ENCODE measurements around the gene NKAIN1. TPM values are rescaled to one million over a fixed set of nuclear protein-coding genes. Genes with fewer than 3 reads are reported as not detected.
A peak's percentile ranks its signal among the peaks of the same experiment; 100 is the strongest.
"Not testable (repeated sequence)": the region's sequence is repeated elsewhere in the genome, so short reads cannot be mapped to it uniquely, and the experiment has no call there.

Gene NKAIN1
- total RNA-seq, 1 experiment from 2014 or later: 2.9 TPM

DNA sequence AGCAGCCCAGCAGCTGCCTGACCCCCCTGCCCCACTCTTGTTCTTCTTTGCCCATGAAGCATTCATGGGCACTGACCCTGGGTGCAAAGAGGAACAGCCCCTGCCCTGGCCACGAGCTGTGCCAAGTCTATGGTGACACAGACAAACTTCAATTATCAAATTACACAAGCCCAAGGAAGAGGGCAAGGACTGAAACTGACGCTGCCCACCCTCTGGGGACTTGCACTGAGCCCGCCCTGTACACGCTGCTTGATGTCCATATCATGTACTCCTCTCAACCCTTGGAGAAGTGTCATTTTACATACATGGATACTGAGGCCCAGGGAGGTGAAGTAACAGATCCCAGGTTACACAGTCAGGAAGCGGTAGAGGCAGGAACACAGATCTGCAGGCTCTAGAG, 32.1 kb downstream of the NKAIN1 start:
- in situ Hi-C loops (cut with HindIII; ENCODE audit: low pct_unique_long_range_greater_than_20kb, low sequenced_read_pairs): no loop called here
- no peak for DNase-seq (ENCODE audit: low read depth, low spot score)

DNA sequence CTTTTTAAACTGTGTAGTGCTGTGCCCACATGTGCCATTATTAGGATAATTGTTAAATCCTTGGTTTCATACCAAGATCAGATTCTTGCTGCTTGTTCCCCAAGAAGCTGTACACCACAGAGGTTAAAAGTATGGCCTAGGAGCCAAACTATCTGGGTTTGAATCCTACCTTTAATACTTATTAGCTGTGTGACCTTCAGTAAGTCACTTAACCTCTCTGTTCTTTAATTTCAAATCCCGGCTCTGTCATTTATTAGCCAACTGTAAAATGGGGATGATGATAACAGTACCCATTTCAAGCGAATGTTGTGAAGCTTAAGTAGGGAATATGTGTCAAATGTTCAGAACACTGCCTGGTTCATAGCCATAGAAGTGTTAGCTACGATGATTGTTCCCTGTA, 32.6 kb downstream of the NKAIN1 start:
- in situ Hi-C loops (cut with HindIII; ENCODE audit: low pct_unique_long_range_greater_than_20kb, low sequenced_read_pairs): no loop called here
- DNase-seq (ENCODE audit: low read depth, low spot score): no peak

DNA sequence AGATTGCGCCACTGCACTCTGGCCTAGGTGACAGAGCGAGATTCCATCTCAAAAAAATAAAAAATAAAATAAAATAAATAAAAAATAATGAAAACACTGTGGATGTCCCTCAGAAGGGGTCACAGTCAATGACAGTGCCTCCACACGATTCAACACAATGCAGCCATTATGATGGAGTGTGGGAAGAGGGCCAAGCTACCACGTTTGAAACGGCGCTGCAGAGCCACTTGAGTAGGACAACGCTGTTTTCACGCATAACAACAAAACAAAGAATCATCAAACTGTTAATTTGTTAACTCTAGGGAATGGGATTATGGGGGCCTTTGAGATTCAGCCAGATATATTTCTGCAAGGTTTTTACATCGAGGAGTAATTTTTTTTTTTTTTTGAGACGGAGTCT, 36.5 kb downstream of the NKAIN1 start:
- in situ Hi-C loops (cut with HindIII; ENCODE audit: low pct_unique_long_range_greater_than_20kb, low sequenced_read_pairs): no loop called here
- peak; percentile 86 for DNase-seq (ENCODE audit: low read depth, low spot score)

DNA sequence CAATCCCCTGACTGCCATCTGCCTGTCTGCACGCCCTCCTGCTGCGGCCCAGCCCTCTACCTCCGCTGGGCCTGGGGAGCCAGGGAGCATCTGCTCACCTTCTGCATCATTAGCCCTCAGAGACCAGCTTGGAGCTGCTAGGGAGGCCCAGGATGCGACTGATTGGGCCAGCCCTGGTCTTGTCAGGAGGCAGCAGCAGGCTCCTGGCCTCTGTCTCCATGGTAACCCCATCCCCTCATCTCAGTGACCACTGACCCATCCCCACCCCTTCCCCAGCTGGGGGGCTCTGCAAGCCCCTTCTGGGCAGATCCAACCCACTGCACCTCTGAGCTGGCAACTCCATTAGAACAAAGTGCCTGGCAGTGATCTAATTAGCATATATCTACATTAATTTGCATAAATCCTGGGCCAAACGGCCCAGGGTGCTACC, 37.7 kb downstream of the NKAIN1 start:
- in situ Hi-C loops (cut with HindIII; ENCODE audit: low pct_unique_long_range_greater_than_20kb, low sequenced_read_pairs): no loop called here
- DNase-seq (ENCODE audit: low read depth, low spot score): no peak

DNA sequence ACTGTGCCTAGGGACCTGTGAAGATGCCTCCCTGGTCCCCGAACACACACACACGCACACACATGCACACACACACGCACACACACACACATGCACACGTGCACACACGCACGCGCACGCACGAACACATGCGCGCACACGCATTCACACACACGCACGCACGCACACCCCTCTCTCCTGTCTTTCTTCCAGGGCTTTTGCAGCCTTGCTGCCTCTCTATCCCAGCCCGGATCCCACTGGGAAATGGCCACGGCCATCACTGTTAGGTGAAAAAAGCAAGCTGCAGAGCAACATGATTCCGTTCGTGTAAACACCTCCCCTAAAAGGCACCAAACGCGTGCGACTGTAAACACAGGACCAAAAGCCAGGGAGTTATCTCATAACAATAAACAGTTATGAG, 39.7 kb downstream of the NKAIN1 start:
- in situ Hi-C loops (cut with HindIII; ENCODE audit: low pct_unique_long_range_greater_than_20kb, low sequenced_read_pairs): no loop called here
- DNase-seq (ENCODE audit: low read depth, low spot score): no peak

DNA sequence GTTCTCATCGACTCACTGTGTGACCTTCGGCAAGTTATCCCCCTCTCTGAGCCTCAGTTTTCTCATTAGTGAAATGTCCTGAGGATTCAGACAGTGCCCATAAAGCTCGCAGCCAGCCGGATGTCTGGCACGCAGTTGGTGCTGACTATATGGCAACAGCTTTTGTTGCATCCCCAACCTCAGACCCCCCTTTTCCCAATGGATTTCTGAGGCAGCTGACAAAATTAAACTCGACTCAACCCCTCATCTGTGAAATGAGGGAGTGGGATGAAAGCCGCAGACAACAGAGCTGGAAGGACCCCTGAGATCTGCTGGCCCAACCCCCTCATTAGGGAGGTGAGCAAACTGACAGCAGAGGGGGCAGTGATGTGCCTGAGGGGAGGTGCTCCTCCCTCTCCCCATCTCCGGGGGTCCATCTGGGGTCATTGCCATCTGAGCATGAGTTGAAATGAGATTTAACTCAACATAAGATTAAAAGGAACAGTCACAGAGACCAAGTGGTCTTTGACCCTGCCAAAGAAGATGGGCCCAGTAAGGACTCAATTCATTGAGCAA, 40.4 kb downstream of the NKAIN1 start:
- DNase-seq (ENCODE audit: low read depth, low spot score): no peak
- in situ Hi-C loops (cut with HindIII; ENCODE audit: low pct_unique_long_range_greater_than_20kb, low sequenced_read_pairs): no loop called here

DNA sequence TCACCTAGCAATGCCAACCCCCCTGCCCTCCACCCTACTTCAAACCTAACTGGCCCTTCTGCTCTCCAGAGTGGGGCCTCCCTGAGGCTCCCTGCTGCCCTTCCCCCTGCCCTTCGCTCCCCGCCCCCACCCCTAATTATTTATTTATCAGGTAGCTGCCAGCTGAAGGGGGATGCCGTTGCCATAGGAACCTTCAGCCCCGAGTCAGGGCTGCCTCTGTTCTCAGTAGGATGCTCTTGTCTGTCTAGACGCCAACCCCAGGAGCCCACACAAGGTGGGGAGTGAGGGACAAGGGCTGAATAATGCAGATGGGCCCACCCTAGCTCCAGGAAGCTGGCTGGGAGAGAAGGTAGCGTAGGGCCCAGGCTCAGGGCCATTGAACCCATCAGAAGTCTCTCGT, 41.1 kb downstream of the NKAIN1 start:
- no peak for DNase-seq (ENCODE audit: low read depth, low spot score)
- in situ Hi-C loops (cut with HindIII; ENCODE audit: low pct_unique_long_range_greater_than_20kb, low sequenced_read_pairs): no loop called here

DNA sequence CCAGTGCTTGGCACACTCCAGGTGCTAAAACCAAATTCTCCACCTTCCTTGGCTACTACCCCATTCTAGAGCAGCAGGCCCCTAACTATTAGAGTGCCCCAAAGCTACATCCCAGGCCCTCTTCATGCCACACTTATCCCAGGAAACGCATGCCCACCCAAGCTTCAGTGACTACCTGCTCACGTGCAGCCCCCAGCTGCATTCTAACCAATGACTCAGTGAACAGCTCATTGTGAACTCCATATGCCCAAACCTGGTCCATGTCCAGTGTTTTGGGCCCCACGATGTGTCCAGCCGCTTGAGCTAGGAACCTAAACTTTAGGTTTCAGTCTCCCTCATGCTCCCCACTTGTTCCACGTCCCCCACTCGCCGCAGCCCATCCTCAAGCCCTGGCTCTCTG, 41.5 kb downstream of the NKAIN1 start:
- in situ Hi-C loops (cut with HindIII; ENCODE audit: low pct_unique_long_range_greater_than_20kb, low sequenced_read_pairs): no loop called here
- DNase-seq (ENCODE audit: low read depth, low spot score): no peak

DNA sequence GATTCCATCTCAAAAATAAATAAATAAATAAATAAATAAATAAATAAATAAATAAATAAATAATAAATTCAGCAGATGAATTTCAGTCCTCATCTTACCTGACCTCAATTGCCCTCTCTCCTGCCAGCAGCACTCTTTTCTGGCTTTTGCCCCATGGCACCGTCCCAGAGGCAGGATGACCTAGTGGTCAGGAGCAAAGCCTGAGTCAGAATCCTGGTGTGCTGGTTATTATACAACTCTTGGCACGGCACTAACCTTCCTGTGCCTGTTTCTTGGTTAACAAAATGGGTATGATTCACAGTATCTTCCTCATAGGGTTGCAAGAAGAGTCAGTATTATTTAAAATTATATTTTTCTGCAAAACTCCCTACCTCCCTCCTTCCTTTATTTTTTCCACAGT, 43.0 kb downstream of the NKAIN1 start:
- in situ Hi-C loops (cut with HindIII; ENCODE audit: low pct_unique_long_range_greater_than_20kb, low sequenced_read_pairs): no loop called here
- DNase-seq (ENCODE audit: low read depth, low spot score): no peak

DNA sequence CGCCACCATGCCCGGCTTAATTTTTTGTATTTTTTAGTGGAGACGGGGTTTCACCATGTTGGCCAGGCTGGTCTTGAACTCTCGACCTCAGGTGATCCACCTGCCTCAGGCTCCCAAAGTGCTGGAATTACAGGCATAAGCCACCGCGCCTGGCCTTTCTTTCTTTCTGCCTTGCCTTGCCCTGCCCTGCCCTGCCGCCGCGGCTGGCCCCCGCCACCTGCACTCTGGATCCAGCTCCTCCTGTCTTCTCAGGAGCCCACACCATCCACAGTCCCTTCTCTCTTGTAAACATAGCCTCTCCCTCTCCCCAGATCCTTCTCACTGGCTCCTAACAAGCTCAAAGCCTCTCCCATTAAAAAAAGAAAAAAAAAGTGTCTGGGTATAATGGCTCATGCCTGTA, 44.4 kb downstream of the NKAIN1 start:
- in situ Hi-C loops (cut with HindIII; ENCODE audit: low pct_unique_long_range_greater_than_20kb, low sequenced_read_pairs); DNase-seq (ENCODE audit: low read depth, low spot score): not testable (repeated sequence)

DNA sequence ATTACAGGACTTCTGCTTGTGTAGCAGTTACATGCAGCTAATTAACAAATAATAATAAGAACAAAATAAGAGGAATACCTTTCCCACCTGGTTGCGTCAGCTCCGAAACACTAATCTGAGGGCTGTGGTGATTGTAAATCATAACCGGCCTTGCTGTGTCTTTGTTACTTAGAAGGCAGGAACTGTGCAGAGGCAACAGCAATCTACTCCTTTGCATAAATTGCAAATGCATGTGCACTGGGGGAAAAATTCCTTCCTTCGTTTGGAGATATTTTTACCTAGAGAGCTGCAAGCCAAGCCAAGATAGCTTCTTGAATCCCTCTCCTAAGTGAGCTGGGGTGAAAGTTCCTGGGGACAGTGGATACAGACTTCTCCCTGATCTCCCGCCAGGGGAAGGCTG, 46.0 kb downstream of the NKAIN1 start:
- no peak for DNase-seq (ENCODE audit: low read depth, low spot score)
- in situ Hi-C loops (cut with HindIII; ENCODE audit: low pct_unique_long_range_greater_than_20kb, low sequenced_read_pairs): no loop called here

DNA sequence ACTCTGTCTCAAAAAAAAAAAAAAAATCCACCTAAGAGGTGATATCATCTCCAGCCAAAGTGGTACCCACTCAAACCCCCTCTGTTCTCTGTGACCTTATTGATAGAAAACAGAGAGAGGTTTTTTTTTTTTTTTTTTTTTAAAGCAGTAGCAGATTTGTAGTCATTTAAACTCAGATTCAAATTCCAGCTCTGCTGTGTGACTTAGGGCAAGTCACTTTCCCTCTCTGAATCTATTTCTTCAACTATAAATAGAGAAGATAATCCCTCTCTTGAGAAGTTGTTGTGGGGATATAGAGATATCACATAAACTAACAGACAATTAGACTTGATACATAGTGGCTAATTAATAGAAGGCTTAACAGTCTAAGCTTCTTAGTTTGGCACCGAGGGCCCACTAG, 48.4 kb downstream of the NKAIN1 start:
- in situ Hi-C loops (cut with HindIII; ENCODE audit: low pct_unique_long_range_greater_than_20kb, low sequenced_read_pairs): no loop called here
- DNase-seq (ENCODE audit: low read depth, low spot score): no peak

DNA sequence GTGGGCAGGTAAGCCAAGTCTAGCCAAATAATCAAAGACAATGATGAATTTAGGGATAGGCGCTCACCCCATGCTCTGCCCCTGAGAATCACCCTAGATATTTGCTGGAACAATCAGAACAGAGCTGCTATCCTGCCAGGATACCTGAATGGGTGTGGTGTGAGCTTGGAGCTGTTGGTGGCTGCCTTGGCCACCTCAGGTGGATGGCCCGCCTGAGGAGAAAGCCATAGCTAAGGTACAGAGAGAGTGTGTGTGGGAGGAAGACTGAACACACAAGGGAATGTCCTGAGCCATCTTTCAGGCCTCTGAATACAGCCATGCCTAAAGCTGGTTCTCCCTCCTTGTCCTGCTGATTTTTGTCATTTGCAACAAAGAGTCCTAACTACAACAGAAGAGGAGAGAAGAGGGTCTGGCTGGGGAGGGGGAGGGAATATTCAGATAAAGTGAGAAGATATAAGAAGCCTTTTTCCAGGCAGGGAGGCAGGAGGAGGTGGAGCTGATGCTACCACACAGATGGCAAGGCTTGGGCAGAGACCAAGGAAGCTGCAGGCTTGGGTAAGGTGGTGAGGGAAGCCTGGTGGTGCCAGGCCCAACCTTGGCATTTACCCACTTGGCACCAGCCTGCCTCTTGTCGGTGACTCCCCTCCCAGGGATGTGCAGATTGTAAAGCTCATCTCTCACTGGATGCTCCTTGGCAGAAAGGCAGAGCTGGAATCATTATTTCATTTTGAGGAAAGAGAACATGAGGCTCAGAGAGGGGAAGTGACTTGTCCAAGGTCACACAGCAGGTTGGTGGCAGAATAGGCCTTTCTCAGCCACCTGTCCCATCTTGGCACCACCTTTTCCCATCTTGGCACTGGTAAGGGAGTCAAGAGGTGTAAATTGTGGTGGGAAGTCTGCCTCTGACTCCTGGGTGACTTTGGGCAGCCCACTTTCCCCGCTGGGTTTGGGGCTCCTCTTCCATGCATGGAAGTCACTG, 49.7 kb downstream of the NKAIN1 start:
- DNase-seq (ENCODE audit: low read depth, low spot score): no peak
- in situ Hi-C loops (cut with HindIII; ENCODE audit: low pct_unique_long_range_greater_than_20kb, low sequenced_read_pairs): no loop called here

DNA sequence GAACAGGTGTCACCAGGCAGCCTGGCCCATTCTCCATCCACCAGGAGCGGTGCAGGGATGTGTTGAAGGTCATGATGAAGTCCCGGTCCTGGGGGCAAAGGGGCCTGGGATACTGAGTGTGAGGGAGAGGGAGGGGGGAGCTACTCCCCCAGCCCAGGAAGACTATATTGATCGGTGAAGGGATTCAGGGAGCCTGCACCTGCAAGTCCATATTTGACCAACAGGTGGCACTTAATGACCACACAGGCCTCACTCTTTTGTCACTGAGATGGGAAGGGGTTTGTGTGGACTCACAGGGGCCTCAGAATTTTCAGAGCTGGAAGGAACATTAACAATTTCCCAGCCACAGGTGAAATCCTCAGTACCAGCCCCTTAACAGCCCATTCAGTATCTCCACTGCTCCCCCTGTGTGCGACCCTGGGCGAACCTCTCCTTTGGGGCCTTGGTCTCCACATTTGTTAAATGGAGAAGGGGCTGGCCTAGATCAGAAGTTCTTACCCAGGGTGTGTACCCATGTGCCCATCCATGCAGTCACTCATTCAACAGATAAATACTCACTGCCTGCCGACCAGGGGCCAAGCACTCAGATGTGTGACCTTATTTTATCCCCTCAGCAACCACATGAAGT, 55.6 kb downstream of the NKAIN1 start:
- peak; percentile 59 for DNase-seq (ENCODE audit: low read depth, low spot score)
- in situ Hi-C loops (cut with HindIII; ENCODE audit: low pct_unique_long_range_greater_than_20kb, low sequenced_read_pairs): no loop called here

DNA sequence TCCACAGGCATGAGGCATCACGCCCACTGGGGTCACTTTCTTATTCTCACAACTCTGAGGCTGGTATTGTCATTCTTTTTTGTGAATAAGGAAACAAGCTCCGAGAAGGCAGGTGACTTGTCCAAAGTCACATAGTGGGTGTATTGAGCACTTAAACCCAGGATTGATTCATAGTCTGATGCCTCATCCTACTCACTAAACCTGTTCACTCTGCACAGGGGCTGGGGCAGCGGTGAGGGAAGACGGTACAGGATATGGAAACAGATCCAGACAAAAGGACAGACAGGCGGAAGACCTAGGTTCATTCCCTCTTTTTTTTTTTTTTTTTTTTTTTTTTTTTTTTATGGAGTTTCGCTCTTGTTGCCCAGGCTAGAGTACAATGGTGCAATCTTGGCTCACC, 56.6 kb downstream of the NKAIN1 start:
- no peak for DNase-seq (ENCODE audit: low read depth, low spot score)
- in situ Hi-C loops (cut with HindIII; ENCODE audit: low pct_unique_long_range_greater_than_20kb, low sequenced_read_pairs): no loop called here

DNA sequence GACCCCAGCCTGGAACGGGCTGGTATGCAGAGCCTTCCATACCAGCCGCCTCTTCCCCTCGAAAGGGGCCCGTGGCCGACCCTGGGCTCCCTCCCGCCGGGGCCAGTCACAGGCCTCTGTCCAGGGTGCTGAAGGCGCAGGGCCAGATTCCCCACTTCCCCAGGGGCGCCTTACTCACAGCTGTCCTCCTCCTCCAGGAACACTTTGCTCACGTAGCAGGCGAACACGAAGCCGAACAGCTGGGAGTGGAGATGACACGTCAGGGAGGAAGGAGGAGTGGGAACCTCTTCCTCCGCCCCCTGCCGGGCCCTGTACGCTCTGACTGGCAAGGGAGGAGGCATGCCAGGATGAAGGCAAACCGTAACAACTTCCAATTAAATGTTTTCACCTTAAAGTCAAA, 57.3 kb downstream of the NKAIN1 start:
- in situ Hi-C loops (cut with HindIII; ENCODE audit: low pct_unique_long_range_greater_than_20kb, low sequenced_read_pairs): no loop called here
- DNase-seq (ENCODE audit: low read depth, low spot score): peak; percentile 67

DNA sequence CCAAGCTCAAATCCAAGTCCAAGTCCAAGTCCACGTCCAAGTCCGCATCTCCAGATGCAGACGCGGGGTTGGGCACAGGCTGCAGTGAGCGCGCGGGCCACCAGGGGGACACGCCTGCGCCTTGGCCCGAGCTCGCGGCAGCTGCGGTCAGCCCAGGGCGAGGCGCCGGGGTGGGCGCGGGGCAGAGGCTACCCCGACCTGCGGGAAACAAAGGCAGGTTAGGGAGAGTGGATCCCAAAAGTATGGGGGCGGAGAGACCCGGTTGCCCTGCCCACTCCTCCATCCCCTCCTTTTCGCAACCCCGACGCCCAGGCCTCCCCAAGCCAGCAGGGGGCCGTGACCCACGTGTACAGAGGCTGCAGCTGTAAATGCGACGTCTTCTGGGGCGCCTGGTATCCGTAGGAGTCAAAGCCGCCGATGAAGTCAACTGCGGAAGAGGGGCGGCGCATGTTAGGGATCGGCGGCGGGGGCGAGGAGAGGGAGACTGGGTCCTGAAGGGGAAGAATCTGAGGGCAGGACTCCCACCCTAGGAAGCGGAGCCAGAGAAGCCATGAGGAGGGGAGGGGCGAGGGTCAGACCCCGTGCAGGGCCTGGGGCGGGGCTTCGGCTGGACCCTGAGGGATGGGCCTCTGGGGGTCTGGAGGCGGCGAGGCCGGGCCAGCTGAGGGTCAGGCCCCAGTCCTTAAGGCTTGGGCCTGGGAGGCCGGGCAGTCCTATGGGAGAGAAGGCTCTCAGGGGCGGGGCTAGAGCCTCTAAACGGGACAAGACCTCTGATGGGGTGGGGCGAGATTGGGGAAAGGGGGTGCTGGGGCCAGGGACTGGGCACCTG, 58.0 kb downstream of the NKAIN1 start:
- DNase-seq (ENCODE audit: low read depth, low spot score): peak; percentile 54
- in situ Hi-C loops (cut with HindIII; ENCODE audit: low pct_unique_long_range_greater_than_20kb, low sequenced_read_pairs): no loop called here

DNA sequence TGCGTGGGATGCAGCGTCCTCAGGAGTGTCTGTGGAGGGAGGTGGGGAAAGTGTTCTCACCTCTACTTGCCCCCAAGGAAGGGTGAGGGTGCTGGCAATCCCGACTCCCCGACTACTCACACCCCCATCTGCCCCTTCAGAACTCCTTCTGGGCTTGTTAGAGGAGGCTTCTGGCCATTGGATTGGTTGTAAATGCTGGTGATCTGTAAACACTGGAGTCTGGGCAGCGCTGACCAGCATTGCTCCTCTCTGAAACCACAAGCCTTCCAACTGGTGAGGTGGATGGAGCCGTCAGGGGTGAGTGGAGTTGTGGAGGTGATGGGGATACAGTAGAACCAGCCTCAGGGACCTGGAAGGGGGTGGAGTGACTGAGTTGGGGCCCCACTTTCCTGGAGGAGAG, 59.3 kb downstream of the NKAIN1 start:
- in situ Hi-C loops (cut with HindIII; ENCODE audit: low pct_unique_long_range_greater_than_20kb, low sequenced_read_pairs): no loop called here

More for the DNA sequence above, 59.3 kb downstream of the NKAIN1 start:
- DNase-seq (ENCODE audit: low read depth, low spot score): no peak
